GM12891 (cell line): Measurements from ENCODE around the gene JOSD1.

Experiments
- DNase-seq: peaks from one replicate; pipeline ENCODE4 v3.0.0; 2011; ENCODE audit warnings: low spot score; ENCODE audit not compliant: insufficient read length
- FAIRE-seq: peaks from 2 replicates; lab custom pipeline; 2011; peaks lifted over from hg19 to GRCh38; lab: Jason Lieb, UNC
- PAX5 ChIP-seq: IDR thresholded peaks from 2 replicates; pipeline ENCODE4 v1.6.1; 2011; ENCODE audit warnings: low read length, moderate library complexity, mild to moderate bottlenecking; ENCODE audit not compliant: insufficient read depth, severe bottlenecking
- POLR2A ChIP-seq: IDR thresholded peaks from 2 replicates; pipeline ENCODE4 v1.6.1; 2011; ENCODE audit warnings: low read depth, low read length, control low read depth
- POLR2AphosphoS5 ChIP-seq: IDR thresholded peaks from 2 replicates; pipeline ENCODE4 v1.6.1; 2011; ENCODE audit warnings: low read depth, low read length, control low read depth
- POU2F2 ChIP-seq: IDR thresholded peaks from 2 replicates; pipeline ENCODE4 v1.6.1; 2011; ENCODE audit warnings: low read depth, mild to moderate bottlenecking, control low read depth, low read length, moderate library complexity
- SPI1 ChIP-seq: IDR thresholded peaks from 2 replicates; pipeline ENCODE4 v1.6.1; 2011; ENCODE audit warnings: low read depth, low read length, control low read depth
- TAF1 ChIP-seq: IDR thresholded peaks from 2 replicates; pipeline ENCODE4 v1.6.1; 2011; ENCODE audit warnings: low read depth, low read length, control low read depth

JOSD1 gene

DNA sequence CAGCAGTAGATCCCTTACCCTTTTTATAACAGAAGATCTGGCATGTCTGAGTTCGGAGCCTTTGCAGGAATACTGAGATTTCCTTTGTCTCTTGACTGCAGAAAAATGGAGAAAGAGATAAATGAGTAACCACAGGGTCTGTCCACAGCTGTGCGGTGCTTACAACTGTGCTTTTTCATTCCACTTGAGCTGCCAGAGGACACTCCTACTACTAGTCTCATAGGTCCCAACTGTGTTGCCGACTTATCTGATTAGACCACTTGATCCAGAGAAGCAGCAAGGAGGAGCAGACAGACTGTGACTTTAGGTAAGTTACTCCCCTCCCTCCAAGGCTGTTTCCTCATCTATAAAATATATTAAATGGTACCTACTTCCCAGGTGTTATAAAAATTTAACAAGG is 62.0 kb downstream of the JOSD1 start:
- no peak for TF ChIP-seq POLR2A
- TF ChIP-seq PAX5, result no peak
- no peak for TF ChIP-seq POU2F2
- TF ChIP-seq POLR2AphosphoS5, result no peak
- TF ChIP-seq SPI1, result no peak
- no peak for TF ChIP-seq TAF1
- no peak for FAIRE-seq
- DNase-seq, result no peak

DNA sequence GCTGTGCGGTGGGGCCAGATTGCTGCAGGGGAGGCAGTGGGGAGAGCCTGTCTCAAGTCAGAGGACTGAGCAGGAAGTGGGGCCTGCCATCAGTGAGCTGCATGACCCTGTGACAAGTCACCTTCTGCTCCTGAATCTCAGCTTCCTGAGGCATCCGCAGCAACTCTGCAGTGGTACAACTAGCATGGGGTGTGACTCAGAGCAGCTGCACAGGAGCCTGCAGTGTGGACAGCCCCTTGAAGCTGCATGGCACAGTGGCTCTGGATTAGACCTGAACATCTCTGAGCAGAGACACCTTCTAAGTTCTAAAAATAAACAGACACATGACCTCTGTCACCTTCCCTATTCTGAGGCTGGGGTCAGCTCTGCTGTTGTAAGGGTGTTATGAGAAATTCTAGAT is 62.5 kb downstream of the JOSD1 start:
- FAIRE-seq, result no peak
- TF ChIP-seq POU2F2, result no peak
- TF ChIP-seq SPI1, result no peak
- no peak for TF ChIP-seq POLR2A
- no peak for TF ChIP-seq TAF1
- no peak for TF ChIP-seq POLR2AphosphoS5
- TF ChIP-seq PAX5, result no peak
- no peak for DNase-seq
